22Rv1 (cell line): ENCODE data around the gene CDK18.

Source experiments
- H3K27ac ChIP-seq: fragments of 450-650 bp; 2 replicates; pipeline ENCODE4 v1.5.1; 2017
- CTCF ChIP-seq: fragments of 450-650 bp; IDR thresholded peaks from 2 replicates; pipeline ENCODE4 v1.5.1; 2017; ENCODE audit warnings: mild to moderate bottlenecking
- ZFX ChIP-seq: fragments of 450-650 bp; IDR thresholded peaks from 2 replicates; pipeline ENCODE4 v1.6.1; 2017; ENCODE audit warnings: antibody characterized with exemption, borderline replicate concordance

The CDK18 gene

GRCh38 chr1:205581321-205581980 is 77.0 kb downstream of the CDK18 start:
- TF ChIP-seq ZFX, result no peak
- no peak for TF ChIP-seq CTCF
- no peak overlapping the region for H3K27ac ChIP-seq

GRCh38 chr1:205582046-205582445 is 77.6 kb downstream of the CDK18 start:
- no peak overlapping the region for H3K27ac ChIP-seq

More at GRCh38 chr1:205582046-205582445, 77.6 kb downstream of the CDK18 start:
- TF ChIP-seq CTCF (no peak), ZFX (no peak)
